Left lung (tissue), 10 donors: Measurements from ENCODE around the gene ZNF552. TPM values are rescaled to one million over a fixed set of nuclear protein-coding genes. Genes with fewer than 3 reads are reported as not detected.
A peak's percentile ranks its signal among the peaks of the same experiment; 100 is the strongest.
"Not testable (repeated sequence)": the region's sequence is repeated elsewhere in the genome, so short reads cannot be mapped to it uniquely, and the experiment has no call there.

Source experiments
- ATAC-seq: fragments of 200-7000 bp; cut with Tn5 transposase; one replicate; pipeline ENCODE4 v1.9.1; 2020; ENCODE audit warnings: moderate library complexity
- DNase-seq, 4 donors: peaks; one replicate each; pipeline ENCODE4 v3.0.0-alpha.2; 2013 to 2020
- H3K27ac ChIP-seq, 2 donors: fragments of 200-600 bp; sonication (generic) in 1 of 2; one replicate each; pipeline versions ENCODE4 v1.5.0 to v1.8.0; 2020 to 2021
- H3K27me3 ChIP-seq, 2 donors: fragments of 200-600 bp; sonication (generic) in 1 of 2; one replicate each; pipeline versions ENCODE4 v1.5.0 to v1.8.0; 2020 to 2021
- H3K36me3 ChIP-seq, 2 donors: fragments of 200-600 bp; sonication (generic) in 1 of 2; one replicate each; pipeline versions ENCODE4 v1.5.0 to v1.8.0; 2020 to 2021
- H3K4me1 ChIP-seq, 2 donors: fragments of 200-600 bp; one replicate each; pipeline ENCODE4 v1.8.0; 2021
- H3K4me3 ChIP-seq, 2 donors: fragments of 200-600 bp; sonication (generic) in 1 of 2; one replicate each; pipeline versions ENCODE4 v1.5.0 to v1.8.0; 2020 to 2021; ENCODE audit warnings: mild to moderate bottlenecking in 1 of 2
- H3K9me3 ChIP-seq, 2 donors: fragments of 200-600 bp; sonication (generic) in 1 of 2; one replicate each; pipeline versions ENCODE4 v1.5.0 to v1.8.0; 2020 to 2021
- intact Hi-C, 2 donors: fragments of 100-400 bp; cut with DNase I; formaldehyde crosslinking; loops; one replicate each; pipeline versions ENCODE4 v1.11.2 to v1.14.2; 2022
- polyA plus RNA-seq, 6 donors: library from polyadenylated mRNA; unstranded; fragments of 120-200 nt; gene quantifications; one replicate each; pipeline ENCODE4 v1.2.1, GENCODE V29; 2013; ENCODE audit not compliant: insufficient read length in 6 of 6
- total RNA-seq, 2 donors: library from RNA; stranded (reverse); fragmentation: NEBNext Ultra II Directional; extraction: Animal tissue kit (Norgen Biotek cat#: 25700); gene quantifications; one replicate each; pipeline ENCODE4 v1.2.1, GENCODE V29; 2021
- TF ChIP-seq, protein P1 (sequence below), 2 donors: fragments of 200-600 bp; sonication (generic) in 1 of 2; IDR thresholded peaks; one replicate each; pipeline versions ENCODE4 v1.5.0 to v1.8.0; 2021; ENCODE audit warnings: antibody characterized with exemption in 2 of 2
- donor health status: DM: no; HTN: yes; CAD: no.
- donor health status: DM: no; HTN: no; CAD: no.

The ZNF552 gene
- total and polyA plus RNA-seq, 8 donors, result 11.2 to 21.4 (median 16.6) TPM

DNA sequence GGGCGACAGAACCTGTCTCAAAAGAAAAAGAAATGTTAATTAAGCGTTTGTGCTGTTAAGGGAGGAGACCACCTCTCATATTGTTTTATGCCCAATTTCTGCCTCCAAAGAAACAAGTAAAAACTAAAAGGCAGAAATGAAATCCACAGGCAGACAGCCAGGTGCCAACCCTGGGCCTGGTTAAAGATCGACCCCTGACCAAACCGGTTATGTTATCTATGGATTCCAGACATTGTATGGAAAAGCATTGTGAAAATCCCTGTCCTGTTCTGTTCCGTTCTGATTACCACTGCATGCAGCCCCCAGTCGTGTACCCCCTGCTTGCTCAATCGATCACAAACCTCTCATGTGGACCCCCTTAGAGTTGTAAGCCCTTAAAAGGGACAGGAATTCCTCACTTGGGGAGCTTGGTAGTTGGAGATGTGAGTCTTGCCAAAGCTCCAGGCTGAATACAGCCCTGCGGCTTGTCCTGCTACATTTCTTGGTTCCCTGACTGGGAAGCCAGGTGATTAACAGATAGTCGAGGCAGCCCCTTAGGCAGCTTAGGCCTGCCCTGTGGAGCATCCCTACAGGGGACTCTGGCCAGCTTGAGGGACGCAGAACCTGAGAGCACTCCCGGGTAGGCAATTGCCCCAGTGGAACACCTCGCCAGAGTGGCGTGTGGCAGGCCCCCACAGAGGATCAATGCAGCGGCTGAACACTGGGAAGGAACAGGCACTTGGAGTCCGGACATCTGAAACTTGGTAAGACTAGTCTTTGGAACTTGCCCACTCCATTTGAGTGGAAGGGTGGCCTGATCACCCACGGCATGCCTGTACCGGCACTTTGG, 748 bp upstream of the ZNF552 start:
- Histone ChIP-seq H3K36me3 (peaks cover 0 to 9% of the 10 kb centered on the region in 2 donors), H3K27me3 (no peaks in the 10 kb centered on the region), H3K9me3 (no peaks in the 10 kb centered on the region), H3K4me1 (peaks cover 29 to 39% of the 10 kb centered on the region in 2 donors), H3K4me3 (peak overlapping the region; percentile 76 to 82), H3K27ac (peak overlapping the region; percentile 73 to 77)
- no peak for ATAC-seq
- DNase-seq, result no peak
- intact Hi-C loops, result no loop called here
- TF ChIP-seq, protein P1, sequence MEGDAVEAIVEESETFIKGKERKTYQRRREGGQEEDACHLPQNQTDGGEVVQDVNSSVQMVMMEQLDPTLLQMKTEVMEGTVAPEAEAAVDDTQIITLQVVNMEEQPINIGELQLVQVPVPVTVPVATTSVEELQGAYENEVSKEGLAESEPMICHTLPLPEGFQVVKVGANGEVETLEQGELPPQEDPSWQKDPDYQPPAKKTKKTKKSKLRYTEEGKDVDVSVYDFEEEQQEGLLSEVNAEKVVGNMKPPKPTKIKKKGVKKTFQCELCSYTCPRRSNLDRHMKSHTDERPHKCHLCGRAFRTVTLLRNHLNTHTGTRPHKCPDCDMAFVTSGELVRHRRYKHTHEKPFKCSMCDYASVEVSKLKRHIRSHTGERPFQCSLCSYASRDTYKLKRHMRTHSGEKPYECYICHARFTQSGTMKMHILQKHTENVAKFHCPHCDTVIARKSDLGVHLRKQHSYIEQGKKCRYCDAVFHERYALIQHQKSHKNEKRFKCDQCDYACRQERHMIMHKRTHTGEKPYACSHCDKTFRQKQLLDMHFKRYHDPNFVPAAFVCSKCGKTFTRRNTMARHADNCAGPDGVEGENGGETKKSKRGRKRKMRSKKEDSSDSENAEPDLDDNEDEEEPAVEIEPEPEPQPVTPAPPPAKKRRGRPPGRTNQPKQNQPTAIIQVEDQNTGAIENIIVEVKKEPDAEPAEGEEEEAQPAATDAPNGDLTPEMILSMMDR (IDR thresholded peaks at IDR 0.05), result no peak

DNA sequence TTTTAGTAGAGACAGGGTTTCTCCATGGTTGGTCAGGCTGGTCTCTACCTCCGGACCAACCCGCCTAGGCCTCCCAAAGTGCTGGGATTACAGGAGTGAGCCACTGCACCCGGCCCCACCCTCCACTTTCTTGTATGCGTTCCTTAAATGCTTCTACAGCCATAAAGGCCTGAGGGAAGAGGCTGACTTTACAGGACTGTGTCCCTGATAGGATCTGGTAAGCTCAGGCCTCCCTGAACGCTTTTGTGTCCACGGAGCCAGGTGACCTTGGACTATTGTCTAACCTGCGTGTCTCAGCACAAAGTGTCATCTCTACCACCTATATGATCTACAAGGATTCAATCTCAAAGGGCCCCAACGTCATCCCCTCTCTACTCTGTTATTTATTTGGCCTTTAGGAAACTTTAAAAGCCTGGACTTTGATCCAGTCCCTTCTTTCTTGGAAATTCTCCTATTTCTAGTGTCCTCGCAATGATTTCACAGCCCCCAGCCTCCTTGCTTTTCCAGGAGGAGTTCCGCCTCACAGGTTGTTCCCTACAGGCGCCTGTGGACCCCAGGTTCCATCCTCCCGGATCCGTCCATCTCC, 701 bp downstream of the ZNF552 start:
- DNase-seq (no peak), ATAC-seq (peak; percentile 60)
- Histone ChIP-seq H3K27ac (peak overlapping the region; percentile 73 to 77), H3K36me3 (peaks cover 0 to 24% of the 10 kb centered on the region in 2 donors), H3K9me3 (no peaks in the 10 kb centered on the region), H3K4me1 (peaks cover 26 to 39% of the 10 kb centered on the region in 2 donors), H3K27me3 (no peaks in the 10 kb centered on the region), H3K4me3 (peak overlapping the region; percentile 76 to 82)
- intact Hi-C loops, result no loop called here
- TF ChIP-seq, protein P1 (IDR thresholded peaks at IDR 0.05), result no peak

DNA sequence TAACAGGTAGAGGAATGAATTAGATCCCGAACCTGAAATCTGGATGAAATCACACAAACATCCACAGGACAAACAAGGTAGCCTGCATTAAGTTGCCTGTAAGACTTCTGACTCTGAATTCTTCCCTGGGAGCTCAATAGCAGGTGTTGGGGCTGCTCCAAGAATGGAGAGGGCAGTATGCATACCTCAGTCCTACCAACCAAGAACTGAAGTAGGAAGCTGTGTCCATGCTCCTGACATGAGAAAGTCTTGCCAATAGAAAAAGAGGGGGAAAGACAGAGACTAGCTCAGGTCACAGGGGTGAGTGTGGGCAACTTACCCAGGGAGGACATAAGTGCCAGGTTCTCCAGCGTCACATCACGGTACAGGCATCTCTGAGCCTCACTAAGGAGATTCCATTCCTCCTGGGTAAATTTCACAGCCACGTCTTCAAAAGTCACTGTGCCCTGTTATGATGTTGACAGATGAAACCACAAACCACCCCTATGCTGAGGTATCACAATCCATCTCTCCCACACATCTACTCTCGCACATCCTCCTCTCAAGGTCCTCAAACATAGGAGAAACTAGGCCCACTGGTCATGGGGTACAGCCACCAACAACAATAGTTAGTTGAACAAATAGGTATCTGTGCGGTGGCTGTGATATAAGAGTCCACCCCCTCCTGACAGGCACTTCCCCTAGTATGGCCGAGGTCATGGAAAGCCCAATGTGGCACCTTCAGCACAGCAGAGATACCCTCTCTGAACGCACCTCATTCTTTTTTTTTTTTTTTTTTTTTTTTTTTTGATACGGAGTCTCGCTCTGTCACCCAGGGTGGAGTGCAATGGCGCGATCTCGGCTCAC, 1.5 kb downstream of the ZNF552 start:
- Histone ChIP-seq H3K36me3 (peaks cover 0 to 31% of the 10 kb centered on the region in 2 donors), H3K27ac (peak overlapping the region; percentile 75 to 77), H3K4me1 (peaks cover 26 to 32% of the 10 kb centered on the region in 2 donors), H3K4me3 (peak overlapping the region; percentile 76 to 82)
- intact Hi-C loops, DNase-seq, H3K9me3 ChIP-seq, H3K27me3 ChIP-seq: not testable (repeated sequence)
- peak; percentile 34 for ATAC-seq

DNA sequence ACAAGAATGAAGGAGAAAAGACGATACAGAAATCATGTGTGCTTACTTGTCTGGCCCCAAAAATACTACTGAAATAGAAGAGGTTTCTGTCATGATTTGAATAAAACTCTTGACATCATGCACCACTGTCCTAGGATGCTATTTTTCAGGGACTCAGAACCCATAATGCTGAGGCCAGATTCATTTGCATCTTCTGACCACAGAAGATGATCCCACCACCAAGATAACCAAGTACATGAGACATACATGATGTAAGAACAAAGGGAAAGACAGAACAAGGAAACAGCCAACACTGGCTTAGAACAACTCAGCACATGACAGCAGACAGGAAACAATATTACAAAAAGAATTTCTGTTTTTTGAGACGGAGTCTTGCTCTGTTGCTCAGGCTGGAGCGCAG, 2.5 kb downstream of the ZNF552 start:
- peaks cover 26 to 37% of the 10 kb centered on the region in 2 donors for H3K4me1 ChIP-seq
- intact Hi-C loops, result no loop called here
- TF ChIP-seq, protein P1 (IDR thresholded peaks at IDR 0.05), result no peak
- H3K36me3 ChIP-seq, result peaks cover 0 to 41% of the 10 kb centered on the region in 2 donors
- peak overlapping the region; percentile 26 to 75 for H3K27ac ChIP-seq
- H3K9me3 ChIP-seq, result no peaks in the 10 kb centered on the region
- no peaks in the 10 kb centered on the region for H3K27me3 ChIP-seq
- no peak overlapping the region for H3K4me3 ChIP-seq
- ATAC-seq, result no peak
- no peak for DNase-seq

DNA sequence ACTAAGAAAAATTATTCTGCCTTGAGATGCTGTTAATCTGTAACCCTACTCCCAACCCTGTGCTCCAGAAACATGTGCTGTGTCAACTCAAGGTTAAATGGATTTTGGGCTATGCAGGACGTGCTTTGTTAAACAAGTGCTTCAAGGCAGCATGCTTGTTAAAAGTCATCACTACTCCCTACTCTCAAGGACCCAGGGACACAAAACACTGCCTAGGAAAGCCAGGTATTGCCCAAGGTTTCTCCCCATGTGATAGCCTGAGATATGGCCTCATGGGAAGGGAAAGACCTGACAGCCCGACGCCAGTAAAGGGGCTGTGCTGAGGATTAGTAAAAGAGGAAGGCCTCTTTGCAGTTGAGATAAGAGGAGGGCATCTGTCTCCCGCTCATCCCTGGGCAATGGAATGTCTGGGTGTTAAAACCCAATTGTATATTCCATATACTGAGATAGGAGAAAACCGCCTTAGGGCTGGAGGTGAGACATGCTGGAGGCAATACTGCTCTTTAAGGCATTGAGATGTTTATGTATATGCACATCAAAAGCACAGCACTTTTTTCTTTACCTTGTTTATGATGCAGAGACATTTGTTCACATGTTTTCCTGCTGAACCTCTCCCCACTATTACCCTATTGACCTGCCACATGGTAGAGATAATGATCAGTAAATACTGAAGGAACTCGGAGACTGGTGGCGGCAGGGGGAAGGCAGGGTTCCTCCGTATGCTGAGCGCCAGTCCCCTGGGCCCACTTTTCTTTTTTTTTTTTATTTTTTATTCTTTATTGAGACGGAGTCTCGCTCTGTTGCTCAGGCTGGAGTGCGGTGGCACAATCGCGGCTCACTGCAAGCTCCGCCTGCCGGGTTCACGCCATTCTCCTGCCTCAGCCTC, 4.1 kb downstream of the ZNF552 start:
- Histone ChIP-seq H3K36me3 (peaks cover 0 to 46% of the 10 kb centered on the region in 2 donors), H3K4me1 (peaks cover 26 to 43% of the 10 kb centered on the region in 2 donors)
- H3K27ac ChIP-seq, H3K9me3 ChIP-seq, H3K4me3 ChIP-seq, ATAC-seq, H3K27me3 ChIP-seq, intact Hi-C loops: not testable (repeated sequence)
- peak in 1 of 4 donors; percentile 70 for DNase-seq
